HEK293 (cell line): ENCODE data around the gene PROCR.

Experiments
- CTCF ChIP-seq: fragments of 450-650 bp; formaldehyde crosslinking; IDR thresholded peaks from 2 replicates; pipeline ENCODE4 v1.5.1; 2016; ENCODE audit warnings: missing biosample characterization, missing genetic modification characterization
- GLIS2 ChIP-seq: fragments of 450-650 bp; formaldehyde crosslinking; IDR thresholded peaks from 2 replicates; pipeline ENCODE4 v1.5.1; 2016; ENCODE audit warnings: missing biosample characterization, missing genetic modification characterization
- KLF16 ChIP-seq: fragments of 450-650 bp; formaldehyde crosslinking; IDR thresholded peaks from 2 replicates; pipeline ENCODE4 v1.5.1; 2017; ENCODE audit warnings: missing biosample characterization, missing genetic modification characterization
- KLF9 ChIP-seq: fragments of 450-650 bp; formaldehyde crosslinking; IDR thresholded peaks from 2 replicates; pipeline ENCODE4 v1.5.1; 2016; ENCODE audit warnings: missing biosample characterization, missing genetic modification characterization, low read depth
- PRDM1 ChIP-seq: fragments of 450-650 bp; formaldehyde crosslinking; IDR thresholded peaks from 2 replicates; pipeline ENCODE4; 2016; ENCODE audit warnings: missing biosample characterization, missing genetic modification characterization
- RBAK ChIP-seq: fragments of 450-650 bp; formaldehyde crosslinking; IDR thresholded peaks from 2 replicates; pipeline ENCODE4 v1.5.1; 2016; ENCODE audit warnings: missing biosample characterization, missing genetic modification characterization
- SP2 ChIP-seq: fragments of 450-650 bp; formaldehyde crosslinking; IDR thresholded peaks from 2 replicates; pipeline ENCODE4 v1.5.1; 2016; ENCODE audit warnings: missing biosample characterization, missing genetic modification characterization
- SP3 ChIP-seq: fragments of 450-650 bp; formaldehyde crosslinking; IDR thresholded peaks from 2 replicates; pipeline ENCODE4 v1.5.1; 2016; ENCODE audit warnings: missing biosample characterization, missing genetic modification characterization
- TRIM28 ChIP-seq: IDR thresholded peaks from 2 replicates; pipeline ENCODE4 v1.6.1; 2011; ENCODE audit warnings: low read length, control low read depth, borderline replicate concordance
- YY1 ChIP-seq: fragments of 450-650 bp; formaldehyde crosslinking; IDR thresholded peaks from 2 replicates; pipeline ENCODE4 v1.5.1; 2018; ENCODE audit warnings: missing biosample characterization, missing genetic modification characterization
- ZBTB11 ChIP-seq: fragments of 450-650 bp; formaldehyde crosslinking; conservative IDR thresholded peaks from 2 replicates; pipeline ENCODE4 v1.5.1; 2016; ENCODE audit warnings: low read depth, missing biosample characterization, missing genetic modification characterization
- ZBTB20 ChIP-seq: fragments of 450-650 bp; formaldehyde crosslinking; IDR thresholded peaks from 2 replicates; pipeline ENCODE4 v1.5.1; 2016; ENCODE audit warnings: missing biosample characterization, missing genetic modification characterization
- ZBTB7A ChIP-seq: fragments of 450-650 bp; formaldehyde crosslinking; IDR thresholded peaks from 2 replicates; pipeline ENCODE4 v1.5.1; 2016; ENCODE audit warnings: low read depth, missing biosample characterization, missing genetic modification characterization
- ZEB2 ChIP-seq: fragments of 450-650 bp; formaldehyde crosslinking; IDR thresholded peaks from 2 replicates; pipeline ENCODE4 v1.5.1; 2016; ENCODE audit warnings: missing biosample characterization, missing genetic modification characterization
- ZNF138 ChIP-seq: fragments of 450-650 bp; formaldehyde crosslinking; IDR thresholded peaks from 2 replicates; pipeline ENCODE4 v1.5.1; 2016; ENCODE audit warnings: missing biosample characterization, missing genetic modification characterization, borderline replicate concordance
- ZNF155 ChIP-seq: fragments of 450-650 bp; formaldehyde crosslinking; IDR thresholded peaks from 2 replicates; pipeline ENCODE4 v1.5.1; 2016; ENCODE audit warnings: missing biosample characterization, missing genetic modification characterization
- ZNF2 ChIP-seq: fragments of 450-650 bp; formaldehyde crosslinking; IDR thresholded peaks from 2 replicates; pipeline ENCODE4 v1.5.1; 2016; ENCODE audit warnings: missing biosample characterization, missing genetic modification characterization
- ZNF239 ChIP-seq: fragments of 450-650 bp; formaldehyde crosslinking; IDR thresholded peaks from 2 replicates; pipeline ENCODE4 v1.5.1; 2016; ENCODE audit warnings: missing biosample characterization, missing genetic modification characterization
- ZNF280D ChIP-seq: fragments of 450-650 bp; formaldehyde crosslinking; IDR thresholded peaks from 2 replicates; pipeline ENCODE4 v1.5.1; 2016; ENCODE audit warnings: missing biosample characterization, missing genetic modification characterization
- ZNF639 ChIP-seq: fragments of 450-650 bp; formaldehyde crosslinking; IDR thresholded peaks from 2 replicates; pipeline ENCODE4 v1.5.1; 2016; ENCODE audit warnings: missing biosample characterization, missing genetic modification characterization
- ZNF747 ChIP-seq: fragments of 450-650 bp; formaldehyde crosslinking; IDR thresholded peaks from 2 replicates; pipeline ENCODE4 v1.5.1; 2016; ENCODE audit warnings: missing biosample characterization, missing genetic modification characterization
- ZNF76 ChIP-seq: fragments of 450-650 bp; formaldehyde crosslinking; IDR thresholded peaks from 2 replicates; pipeline ENCODE4; 2016; ENCODE audit warnings: low read depth, missing biosample characterization, missing genetic modification characterization, borderline replicate concordance
- ZSCAN16 ChIP-seq: fragments of 450-650 bp; formaldehyde crosslinking; IDR thresholded peaks from 2 replicates; pipeline ENCODE4 v1.5.1; 2016; ENCODE audit warnings: missing biosample characterization, missing genetic modification characterization
- ZSCAN23 ChIP-seq: fragments of 450-650 bp; formaldehyde crosslinking; IDR thresholded peaks from 2 replicates; pipeline ENCODE4 v1.5.1; 2016; ENCODE audit warnings: missing biosample characterization, missing genetic modification characterization
- TF ChIP-seq, protein P1 (sequence below): fragments of 450-650 bp; formaldehyde crosslinking; IDR thresholded peaks from 2 replicates; pipeline ENCODE4 v1.5.1; 2016; ENCODE audit warnings: missing biosample characterization, missing genetic modification characterization
- TF ChIP-seq, protein P2 (sequence below): fragments of 450-650 bp; formaldehyde crosslinking; IDR thresholded peaks from 2 replicates; pipeline ENCODE4 v1.5.0; 2017; ENCODE audit warnings: missing biosample characterization, missing genetic modification characterization, borderline replicate concordance

The PROCR gene

DNA sequence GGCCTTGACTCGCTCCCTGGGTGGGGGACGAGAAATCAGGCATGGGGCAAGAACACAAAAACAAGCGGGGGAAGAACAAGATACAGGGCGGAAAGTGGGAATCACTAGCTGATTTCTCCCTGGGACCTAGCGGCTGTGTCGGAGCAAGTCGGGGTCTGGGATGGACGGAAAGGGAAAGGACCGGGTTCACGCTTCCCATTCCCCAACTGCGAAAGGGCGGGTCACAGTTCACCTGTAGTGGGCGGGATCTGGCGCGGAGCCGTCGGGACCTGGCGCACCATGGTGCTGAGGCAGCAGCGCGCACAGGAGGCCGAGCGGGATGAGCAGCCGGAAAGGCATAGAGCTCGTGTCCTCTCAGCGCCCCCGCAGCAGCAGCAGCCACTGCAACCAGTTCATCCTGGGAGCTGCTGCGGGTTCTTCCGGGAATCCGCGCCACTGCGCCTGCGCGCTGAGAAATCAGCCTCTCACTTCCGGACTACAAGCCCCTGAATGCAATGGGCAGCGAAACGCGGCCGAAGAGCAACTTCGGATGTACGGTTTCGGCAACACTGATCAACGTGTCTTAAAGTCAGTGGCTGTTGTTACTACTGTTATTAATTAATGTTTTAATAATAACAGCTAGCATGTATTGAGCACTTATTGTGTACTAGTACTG, 24.8 kb upstream of the PROCR start, which contains the start of gene EDEM2 (continued):
- TF ChIP-seq ZBTB11 (tag by site-specific recombination) (peak; percentile 76), ZNF138 (tag by site-specific recombination) (no peak), ZBTB20 (tag by site-specific recombination) (peak; percentile 90), ZNF239 (tag by site-specific recombination) (no peak), SP3 (tag by site-specific recombination) (peak; percentile 79), ZSCAN16 (tag by site-specific recombination) (no peak), TRIM28 (no peak), YY1 (no peak; the same call in 1 of the 2 replicates), ZEB2 (tag by site-specific recombination) (peak; percentile 63), ZNF747 (tag by site-specific recombination) (no peak), ZNF155 (no peak), ZNF76 (tag by site-specific recombination) (peak; percentile 97), ZNF639 (0 out of 2 replicates have a peak, but pooled peaks have one; percentile 16), GLIS2 (tag by site-specific recombination) (peak; percentile 52; the same call in 1 of the 2 replicates), KLF16 (tag by site-specific recombination) (0 out of 2 replicates have a peak, but pooled peaks have one; percentile 30), CTCF (tag by site-specific recombination) (peak; percentile 80), ZNF2 (tag by site-specific recombination) (peak; percentile 51), ZSCAN23 (tag by site-specific recombination) (no peak), PRDM1 (peak; percentile 97), RBAK (tag by site-specific recombination) (no peak), SP2 (tag by site-specific recombination) (peak; percentile 81), ZNF280D (tag by site-specific recombination) (no peak), ZBTB7A (tag by site-specific recombination) (0 out of 2 replicates have a peak, but pooled peaks have one; percentile 28), KLF9 (peak; percentile 72)
- TF ChIP-seq, protein P1, sequence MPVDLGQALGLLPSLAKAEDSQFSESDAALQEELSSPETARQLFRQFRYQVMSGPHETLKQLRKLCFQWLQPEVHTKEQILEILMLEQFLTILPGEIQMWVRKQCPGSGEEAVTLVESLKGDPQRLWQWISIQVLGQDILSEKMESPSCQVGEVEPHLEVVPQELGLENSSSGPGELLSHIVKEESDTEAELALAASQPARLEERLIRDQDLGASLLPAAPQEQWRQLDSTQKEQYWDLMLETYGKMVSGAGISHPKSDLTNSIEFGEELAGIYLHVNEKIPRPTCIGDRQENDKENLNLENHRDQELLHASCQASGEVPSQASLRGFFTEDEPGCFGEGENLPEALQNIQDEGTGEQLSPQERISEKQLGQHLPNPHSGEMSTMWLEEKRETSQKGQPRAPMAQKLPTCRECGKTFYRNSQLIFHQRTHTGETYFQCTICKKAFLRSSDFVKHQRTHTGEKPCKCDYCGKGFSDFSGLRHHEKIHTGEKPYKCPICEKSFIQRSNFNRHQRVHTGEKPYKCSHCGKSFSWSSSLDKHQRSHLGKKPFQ, result peak; percentile 70; the same call in 1 of the 2 replicates
- TF ChIP-seq, protein P2, sequence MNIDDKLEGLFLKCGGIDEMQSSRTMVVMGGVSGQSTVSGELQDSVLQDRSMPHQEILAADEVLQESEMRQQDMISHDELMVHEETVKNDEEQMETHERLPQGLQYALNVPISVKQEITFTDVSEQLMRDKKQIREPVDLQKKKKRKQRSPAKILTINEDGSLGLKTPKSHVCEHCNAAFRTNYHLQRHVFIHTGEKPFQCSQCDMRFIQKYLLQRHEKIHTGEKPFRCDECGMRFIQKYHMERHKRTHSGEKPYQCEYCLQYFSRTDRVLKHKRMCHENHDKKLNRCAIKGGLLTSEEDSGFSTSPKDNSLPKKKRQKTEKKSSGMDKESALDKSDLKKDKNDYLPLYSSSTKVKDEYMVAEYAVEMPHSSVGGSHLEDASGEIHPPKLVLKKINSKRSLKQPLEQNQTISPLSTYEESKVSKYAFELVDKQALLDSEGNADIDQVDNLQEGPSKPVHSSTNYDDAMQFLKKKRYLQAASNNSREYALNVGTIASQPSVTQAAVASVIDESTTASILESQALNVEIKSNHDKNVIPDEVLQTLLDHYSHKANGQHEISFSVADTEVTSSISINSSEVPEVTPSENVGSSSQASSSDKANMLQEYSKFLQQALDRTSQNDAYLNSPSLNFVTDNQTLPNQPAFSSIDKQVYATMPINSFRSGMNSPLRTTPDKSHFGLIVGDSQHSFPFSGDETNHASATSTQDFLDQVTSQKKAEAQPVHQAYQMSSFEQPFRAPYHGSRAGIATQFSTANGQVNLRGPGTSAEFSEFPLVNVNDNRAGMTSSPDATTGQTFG (tag by site-specific recombination), result 0 out of 2 replicates have a peak, but pooled peaks have one; percentile 44
